Stimulated activated naive CD8-positive, alpha-beta T cell treated with anti-CD3 and anti-CD28 coated beads, Interleukin-15, amount 100 ng/mL, for 72 hours (primary cell): Measurements from ENCODE around the gene CRYBA4.

Experiments
- ATAC-seq: fragments of 150-1000 bp; cut with Tn5 transposase; 2 replicates; pipeline ENCODE4 v1.10.0; 2021; ENCODE audit warnings: mild to moderate bottlenecking, moderate library complexity
- DNase-seq, 2 donors: peaks; one replicate each; pipeline ENCODE4 v3.0.0; 2021 to 2022
- H3K27ac Mint-ChIP-seq, 2 donors: one replicate each; pipeline ENCODE4 v1.8.0; 2022; ENCODE audit warnings: mild to moderate bottlenecking in 2 of 2, mixed read lengths in 2 of 2, moderate library complexity in 2 of 2
- H3K27me3 Mint-ChIP-seq: one replicate; pipeline ENCODE4 v1.8.0; 2022; ENCODE audit warnings: mixed read lengths
- H3K4me1 Mint-ChIP-seq: one replicate; pipeline ENCODE4 v1.8.0; 2022; ENCODE audit warnings: mild to moderate bottlenecking, mixed read lengths
- H3K4me3 Mint-ChIP-seq, 2 donors: one replicate each; pipeline ENCODE4 v1.8.0; 2022; ENCODE audit warnings: mild to moderate bottlenecking in 2 of 2, mixed read lengths in 2 of 2, moderate library complexity in 1 of 2
- H3K9me3 Mint-ChIP-seq, 2 donors: one replicate each; pipeline ENCODE4 v1.8.0; 2022; ENCODE audit warnings: mixed read lengths in 2 of 2

Gene CRYBA4

DNA sequence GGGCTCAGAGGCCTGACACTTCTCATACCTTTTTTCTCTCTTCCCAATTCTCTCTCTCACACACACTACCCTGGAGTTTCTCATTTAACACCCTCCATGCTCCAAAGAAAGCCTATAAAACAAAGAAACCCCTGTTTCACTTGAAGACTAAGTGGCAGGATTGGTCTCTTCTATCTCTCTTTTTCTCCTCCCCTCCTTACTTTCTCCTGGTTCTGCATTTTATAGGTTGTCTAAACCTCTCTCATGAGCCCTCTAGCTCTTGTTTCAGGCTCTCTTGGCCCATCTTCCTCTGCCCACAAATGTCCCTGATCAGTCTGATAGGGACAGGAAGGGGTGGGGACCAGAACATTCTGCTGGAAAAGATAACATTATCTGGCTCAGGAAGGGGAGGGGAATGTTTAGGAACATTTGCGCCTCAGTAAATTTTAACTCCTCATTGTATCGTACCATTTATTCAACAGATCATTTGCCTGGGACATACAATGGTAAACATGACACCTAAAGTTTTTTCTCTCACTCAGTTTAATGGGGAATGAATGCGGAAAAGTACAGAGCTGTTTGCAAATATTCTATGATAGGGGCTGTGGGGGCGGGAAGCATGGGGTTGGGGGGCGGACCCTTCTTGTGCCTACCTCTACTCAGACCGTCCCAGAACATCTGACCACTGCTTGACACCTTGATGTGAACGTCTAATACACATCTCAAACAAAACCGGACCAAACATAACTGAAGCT lies 10.8 kb downstream of the CRYBA4 start:
- Mint-ChIP-seq H3K4me3 (no peak overlapping the region), H3K27ac (no peak overlapping the region)

GRCh38 chr22:26634189-26634588 lies 12.4 kb downstream of the CRYBA4 start:
- no peak for ATAC-seq
- Mint-ChIP-seq H3K9me3 (no peaks in the 10 kb centered on the region), H3K4me3 (no peak overlapping the region), H3K27me3 (no peaks in the 10 kb centered on the region), H3K4me1 (peaks cover 6% of the 10 kb centered on the region), H3K27ac (no peak overlapping the region)
- no peak for DNase-seq

More for the DNA sequence above, 10.8 kb downstream of the CRYBA4 start:
- H3K4me1 Mint-ChIP-seq = peaks cover 13% of the 10 kb centered on the region
- no peaks in the 10 kb centered on the region for H3K27me3 Mint-ChIP-seq
- ATAC-seq (no peak), DNase-seq (no peak)
- no peaks in the 10 kb centered on the region for H3K9me3 Mint-ChIP-seq

GRCh38 chr22:26635117-26635516 lies 13.4 kb downstream of the CRYBA4 start:
- H3K4me3 Mint-ChIP-seq = no peak overlapping the region
- no peaks in the 10 kb centered on the region for H3K9me3 Mint-ChIP-seq
- H3K4me1 Mint-ChIP-seq = peaks cover 10% of the 10 kb centered on the region
- H3K27ac Mint-ChIP-seq = peak overlapping the region; percentile 0 to 23
- ATAC-seq (no peak), DNase-seq (no peak)
- H3K27me3 Mint-ChIP-seq = no peaks in the 10 kb centered on the region

DNA sequence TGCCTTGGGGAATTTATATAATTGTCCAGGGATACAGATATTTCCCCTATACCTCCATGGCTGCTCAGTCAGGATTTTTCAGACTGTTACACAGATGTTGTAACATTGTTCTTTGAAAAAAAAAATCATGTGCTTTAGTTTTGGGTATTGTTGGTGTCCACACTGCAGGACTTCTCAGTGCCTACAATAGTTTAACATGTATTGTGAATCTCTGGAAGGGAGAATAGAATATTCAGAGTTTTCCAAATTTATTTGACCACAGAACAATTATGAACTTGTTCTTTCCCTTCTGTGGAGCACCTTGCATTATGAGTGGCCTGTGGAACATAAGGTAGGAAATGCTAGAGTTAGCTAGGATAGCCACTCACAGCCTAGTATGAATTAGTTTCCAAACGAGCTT lies 14.5 kb downstream of the CRYBA4 start:
- ATAC-seq = no peak
- Mint-ChIP-seq H3K27me3 (no peaks in the 10 kb centered on the region), H3K27ac (no peak overlapping the region), H3K4me1 (peaks cover 19% of the 10 kb centered on the region), H3K9me3 (no peaks in the 10 kb centered on the region), H3K4me3 (no peak overlapping the region)
- no peak for DNase-seq

DNA sequence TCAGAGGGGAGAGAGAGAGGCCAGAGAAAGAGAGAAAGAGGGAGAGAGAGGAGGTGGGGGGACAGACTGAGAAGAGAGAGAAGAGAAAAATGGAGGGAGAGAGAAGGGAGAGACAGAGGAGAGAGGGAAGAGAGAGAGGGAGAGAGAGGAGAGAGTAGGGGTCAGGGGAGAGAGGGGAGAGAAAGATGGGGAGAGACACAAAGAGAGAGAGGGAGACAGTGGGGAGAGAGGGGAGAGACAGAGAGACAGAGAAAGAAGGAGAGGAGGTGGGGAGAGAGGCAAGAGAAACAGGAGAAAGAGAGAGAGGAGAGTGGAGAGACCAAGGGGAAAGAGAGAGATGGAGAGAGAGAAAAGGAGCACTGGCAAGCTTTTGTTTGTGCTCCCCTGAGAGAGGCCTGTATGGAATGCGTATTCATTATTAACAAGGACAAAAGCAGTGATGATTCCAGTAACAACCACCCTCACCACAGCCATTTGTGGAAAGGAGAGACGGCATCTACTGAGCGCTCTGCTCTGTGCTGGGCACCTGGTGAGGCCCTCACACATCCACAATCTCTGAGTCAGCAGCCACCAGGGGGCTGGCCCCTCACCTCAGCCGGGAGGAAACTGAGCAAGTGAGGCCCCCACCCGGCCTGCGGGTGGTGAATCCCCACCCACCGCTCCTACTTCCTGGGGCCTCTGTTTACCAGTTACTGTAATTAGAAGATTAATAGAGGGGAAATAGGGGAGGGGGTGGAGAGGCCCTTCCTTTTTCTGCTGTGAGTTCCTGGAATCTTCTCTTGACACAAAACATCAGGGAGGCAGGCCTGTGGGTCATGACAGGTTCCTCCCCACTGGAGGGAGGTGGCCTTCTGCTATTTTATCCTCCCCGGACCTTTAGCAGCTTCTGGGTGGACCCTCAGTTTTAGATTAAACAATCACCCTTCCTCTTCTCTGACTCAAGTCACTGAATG lies 21.0 kb downstream of the CRYBA4 start:
- H3K9me3 Mint-ChIP-seq = no peaks in the 10 kb centered on the region
- peak; percentile 95 for ATAC-seq
- peaks cover 77% of the 10 kb centered on the region for H3K4me1 Mint-ChIP-seq
- H3K27me3 Mint-ChIP-seq = no peaks in the 10 kb centered on the region
- peak overlapping the region; percentile 77 to 86 for H3K4me3 Mint-ChIP-seq
- peak; percentile 77 to 92 for DNase-seq
- H3K27ac Mint-ChIP-seq = peak overlapping the region; percentile 98

- Mint-ChIP-seq H3K4me1 (peaks cover 86% of the 10 kb centered on the region), H3K27me3 (no peaks in the 10 kb centered on the region), H3K9me3 (no peaks in the 10 kb centered on the region), H3K4me3 (peak overlapping the region; percentile 77 to 86), H3K27ac (peak overlapping the region; percentile 98)
- ATAC-seq (no peak), DNase-seq (no peak)
Measured at GRCh38 chr22:26643418-26644100, 21.8 kb downstream of the CRYBA4 start.

- Mint-ChIP-seq H3K27ac (no peak overlapping the region), H3K4me3 (no peak overlapping the region), H3K27me3 (no peaks in the 10 kb centered on the region), H3K4me1 (peaks cover 96% of the 10 kb centered on the region), H3K9me3 (no peaks in the 10 kb centered on the region)
- ATAC-seq = no peak
- no peak for DNase-seq
Measured at GRCh38 chr22:26646158-26646557, 24.4 kb downstream of the CRYBA4 start.

DNA sequence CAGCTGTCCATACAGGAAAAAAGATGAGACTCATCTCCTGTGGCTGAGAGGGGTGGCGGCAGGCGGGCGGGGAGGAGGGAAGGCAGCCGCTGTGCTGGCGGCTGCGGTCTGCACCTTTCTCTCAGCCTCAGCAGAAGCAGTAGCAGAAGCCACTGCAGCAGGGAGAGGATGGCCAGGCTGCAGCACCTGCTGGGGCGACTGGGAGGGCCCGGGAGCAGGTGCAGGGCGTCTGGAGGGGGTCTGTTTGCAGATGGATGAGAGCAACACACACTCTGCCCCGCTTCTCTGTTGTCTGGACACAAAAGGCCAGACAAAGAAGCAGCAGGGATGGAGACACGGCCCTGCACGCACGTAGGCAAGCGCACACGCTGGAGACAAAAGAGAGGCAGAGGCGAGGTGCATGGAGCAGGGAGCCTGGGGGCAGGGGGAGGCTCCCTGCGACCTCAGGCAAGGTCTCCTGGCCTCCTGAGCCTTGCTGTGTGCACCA lies 26.3 kb downstream of the CRYBA4 start:
- Mint-ChIP-seq H3K27ac (peak overlapping the region; percentile 55 to 76), H3K27me3 (no peaks in the 10 kb centered on the region), H3K4me1 (peaks cover 80% of the 10 kb centered on the region), H3K9me3 (no peaks in the 10 kb centered on the region), H3K4me3 (peak overlapping the region; percentile 79 to 92)
- ATAC-seq (peak; percentile 50), DNase-seq (peak in 1 of 2 donors; percentile 44)

GRCh38 chr22:26648528-26649388 lies 27.0 kb downstream of the CRYBA4 start:
- H3K4me3 Mint-ChIP-seq = peak overlapping the region; percentile 79 to 92
- H3K9me3 Mint-ChIP-seq = no peaks in the 10 kb centered on the region
- ATAC-seq (no peak), DNase-seq (no peak)
- peaks cover 73% of the 10 kb centered on the region for H3K4me1 Mint-ChIP-seq
- peak overlapping the region; percentile 3 to 55 for H3K27ac Mint-ChIP-seq
- no peaks in the 10 kb centered on the region for H3K27me3 Mint-ChIP-seq

GRCh38 chr22:26650722-26651421 lies 29.1 kb downstream of the CRYBA4 start:
- Mint-ChIP-seq H3K27me3 (no peaks in the 10 kb centered on the region), H3K4me1 (peaks cover 52% of the 10 kb centered on the region), H3K27ac (no peak overlapping the region), H3K9me3 (no peaks in the 10 kb centered on the region), H3K4me3 (no peak overlapping the region)
- peak; percentile 73 for ATAC-seq
- no peak for DNase-seq

- ATAC-seq (no peak), DNase-seq (no peak)
- Mint-ChIP-seq H3K9me3 (no peaks in the 10 kb centered on the region), H3K4me3 (no peak overlapping the region), H3K4me1 (peaks cover 43% of the 10 kb centered on the region), H3K27me3 (peaks cover under 1% of the 10 kb centered on the region), H3K27ac (no peak overlapping the region)
Measured at GRCh38 chr22:26651815-26652214, 30.1 kb downstream of the CRYBA4 start.

GRCh38 chr22:26656891-26657851 lies 35.4 kb downstream of the CRYBA4 start, which contains the start of gene MIAT:
Gene MIAT, plus strand, starts transcription at chr22:26657588.
- DNase-seq = peak; percentile 72 to 73
- H3K9me3 Mint-ChIP-seq = no peaks in the 10 kb centered on the region
- H3K4me3 Mint-ChIP-seq = peak within 1 kb of the TSS; percentile 91

GRCh38 chr22:26658161-26658560 lies 36.4 kb downstream of the CRYBA4 start:
- peaks cover 10% of the 10 kb centered on the region for H3K27me3 Mint-ChIP-seq
- H3K9me3 Mint-ChIP-seq = no peaks in the 10 kb centered on the region
- peak overlapping the region; percentile 91 for H3K4me3 Mint-ChIP-seq
- peaks cover 37% of the 10 kb centered on the region for H3K4me1 Mint-ChIP-seq
- ATAC-seq = peak; percentile 63
- peak overlapping the region in 1 of 2 donors; percentile 85 for H3K27ac Mint-ChIP-seq
- no peak for DNase-seq

More at GRCh38 chr22:26656891-26657851, 35.4 kb downstream of the CRYBA4 start, which contains the start of gene MIAT:
- Mint-ChIP-seq H3K4me1 (peaks cover 37% of the 10 kb centered on the region), H3K27me3 (peaks cover 10% of the 10 kb centered on the region), H3K27ac (peak within 1 kb of the TSS; percentile 58 to 85)
- ATAC-seq = peak; percentile 87
